SJCRH30 (cell line): ENCODE measurements around the gene HBG2. TPM values are rescaled to one million over a fixed set of nuclear protein-coding genes. Genes with fewer than 3 reads are reported as not detected.

ENCODE experiments used
- DNase-seq, 2 experiments: peaks; one replicate each; pipeline ENCODE4 v3.0.0-alpha.2; 2015 to 2020
- H3K27ac ChIP-seq: fragments of 250-450 bp; sonication (Bioruptor Pico); 2 replicates; pipeline ENCODE4 v1.5.1; 2020; ENCODE audit warnings: mild to moderate bottlenecking, moderate library complexity
- H3K27me3 ChIP-seq: fragments of 250-450 bp; sonication (Bioruptor Pico); 2 replicates; pipeline ENCODE4 v1.5.1; 2020; ENCODE audit warnings: mild to moderate bottlenecking, moderate library complexity
- H3K36me3 ChIP-seq: fragments of 250-450 bp; sonication (Bioruptor Pico); 2 replicates; pipeline ENCODE4 v1.5.1; 2020; ENCODE audit warnings: mild to moderate bottlenecking, moderate library complexity
- H3K4me1 ChIP-seq: fragments of 250-450 bp; sonication (Bioruptor Pico); 2 replicates; pipeline ENCODE4 v1.5.1; 2020; ENCODE audit warnings: mild to moderate bottlenecking, moderate library complexity
- H3K4me3 ChIP-seq: fragments of 250-450 bp; sonication (Bioruptor Pico); 2 replicates; pipeline ENCODE4 v1.5.1; 2020; ENCODE audit warnings: mild to moderate bottlenecking, moderate library complexity
- H3K9me3 ChIP-seq: fragments of 250-450 bp; sonication (Bioruptor Pico); replicated peaks from 2 replicates; pipeline ENCODE4 v1.5.1; 2020; ENCODE audit warnings: mild to moderate bottlenecking, moderate library complexity
- total RNA-seq: library from RNA; depleted of rRNA; stranded (reverse); fragments of >200 nt; shearing (Covaris generic); gene quantifications from 2 replicates; pipeline ENCODE4 v1.2.3, GENCODE V29; 2014

Gene HBG2
- total RNA-seq, 1 experiment from 2014 or later, result not detected

GRCh38 chr11:5247472-5248192 lies 6.9 kb downstream of the HBG2 start:
- Histone ChIP-seq H3K9me3 (no peaks in the 10 kb centered on the region), H3K4me1 (no peaks in the 10 kb centered on the region), H3K27me3 (0 out of 2 replicates have a peak, but pooled peaks cover 3% of the 10 kb centered on the region), H3K27ac (no peak overlapping the region), H3K36me3 (no peaks in the 10 kb centered on the region), H3K4me3 (no peak overlapping the region)
- DNase-seq, result no peak

GRCh38 chr11:5246772-5247471 lies 7.7 kb downstream of the HBG2 start:
- no peak overlapping the region for H3K4me3 ChIP-seq
- H3K36me3 ChIP-seq, result no peaks in the 10 kb centered on the region
- 0 out of 2 replicates have a peak, but pooled peaks cover 3% of the 10 kb centered on the region for H3K27me3 ChIP-seq
- no peaks in the 10 kb centered on the region for H3K9me3 ChIP-seq
- DNase-seq, result no peak
- no peaks in the 10 kb centered on the region for H3K4me1 ChIP-seq
- H3K27ac ChIP-seq, result no peak overlapping the region

- H3K4me3 ChIP-seq, result no peak overlapping the region
- no peaks in the 10 kb centered on the region for H3K4me1 ChIP-seq
- no peaks in the 10 kb centered on the region for H3K9me3 ChIP-seq
- H3K27ac ChIP-seq, result no peak overlapping the region
- H3K27me3 ChIP-seq, result 0 out of 2 replicates have a peak, but pooled peaks cover 3% of the 10 kb centered on the region
- no peak for DNase-seq
- no peaks in the 10 kb centered on the region for H3K36me3 ChIP-seq
Measured at GRCh38 chr11:5245155-5245554, 9.4 kb downstream of the HBG2 start.

- Histone ChIP-seq H3K27me3 (0 out of 2 replicates have a peak, but pooled peaks cover 3% of the 10 kb centered on the region), H3K9me3 (no peaks in the 10 kb centered on the region)
- DNase-seq, result no peak
Measured at GRCh38 chr11:5243816-5244180, 10.8 kb downstream of the HBG2 start.

GRCh38 chr11:5242933-5243815 lies 11.4 kb downstream of the HBG2 start:
- Histone ChIP-seq H3K36me3 (no peaks in the 10 kb centered on the region), H3K27ac (no peak overlapping the region), H3K9me3 (no peaks in the 10 kb centered on the region), H3K4me1 (no peaks in the 10 kb centered on the region), H3K4me3 (no peak overlapping the region), H3K27me3 (0 out of 2 replicates have a peak, but pooled peaks cover 3% of the 10 kb centered on the region)
- DNase-seq, result no peak

More at GRCh38 chr11:5243816-5244180, 10.8 kb downstream of the HBG2 start:
- Histone ChIP-seq H3K4me3 (no peak overlapping the region), H3K27ac (no peak overlapping the region), H3K36me3 (no peaks in the 10 kb centered on the region), H3K4me1 (no peaks in the 10 kb centered on the region)

- Histone ChIP-seq H3K9me3 (no peaks in the 10 kb centered on the region), H3K4me1 (no peaks in the 10 kb centered on the region), H3K27me3 (0 out of 2 replicates have a peak, but pooled peaks cover 3% of the 10 kb centered on the region), H3K36me3 (no peaks in the 10 kb centered on the region), H3K4me3 (no peak overlapping the region), H3K27ac (no peak overlapping the region)
- DNase-seq, result no peak
Measured at GRCh38 chr11:5242208-5242607, 12.4 kb downstream of the HBG2 start.

DNA sequence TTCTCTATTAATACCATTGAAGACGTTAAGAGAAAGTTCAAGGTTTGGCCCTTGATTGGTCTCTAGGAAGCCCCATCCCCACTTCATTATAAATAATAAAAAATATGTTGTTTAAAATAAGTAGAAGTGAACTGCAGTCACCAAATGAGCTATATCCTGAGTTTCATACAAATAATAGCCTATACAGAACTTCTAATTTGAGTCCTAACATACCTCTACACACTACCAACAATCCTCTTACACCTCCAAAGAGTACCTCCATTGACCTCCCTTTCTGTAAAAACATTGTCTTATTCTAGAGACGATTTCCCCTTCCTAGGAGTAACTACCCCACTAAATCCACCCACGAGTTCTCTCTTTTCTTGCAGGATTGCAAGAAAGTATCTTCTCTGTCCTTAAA lies 13.1 kb downstream of the HBG2 start:
- no peaks in the 10 kb centered on the region for H3K36me3 ChIP-seq
- no peak overlapping the region for H3K4me3 ChIP-seq
- no peak overlapping the region for H3K27ac ChIP-seq
- no peaks in the 10 kb centered on the region for H3K27me3 ChIP-seq
- H3K9me3 ChIP-seq, result no peaks in the 10 kb centered on the region
- DNase-seq, result no peak
- H3K4me1 ChIP-seq, result no peaks in the 10 kb centered on the region

DNA sequence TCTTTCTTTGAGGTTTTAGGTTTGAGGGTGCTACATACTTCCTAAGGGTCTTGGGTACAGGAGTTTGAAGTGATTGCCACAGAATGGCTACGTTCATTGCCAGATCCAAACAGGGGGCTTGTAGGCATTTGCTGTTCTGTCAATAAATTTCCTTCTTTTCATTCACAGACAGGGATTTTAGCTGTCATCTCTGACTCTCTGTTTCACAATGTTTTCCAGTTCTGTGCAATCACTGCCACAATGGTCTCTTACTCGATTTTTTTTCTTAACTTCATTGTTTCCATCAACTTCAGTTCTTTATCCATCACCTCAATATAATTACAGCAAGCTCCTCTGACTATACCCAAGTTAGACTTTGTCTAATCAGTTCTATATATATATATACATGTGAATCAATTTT lies 14.1 kb downstream of the HBG2 start:
- H3K9me3 ChIP-seq, result no peaks in the 10 kb centered on the region

DNA sequence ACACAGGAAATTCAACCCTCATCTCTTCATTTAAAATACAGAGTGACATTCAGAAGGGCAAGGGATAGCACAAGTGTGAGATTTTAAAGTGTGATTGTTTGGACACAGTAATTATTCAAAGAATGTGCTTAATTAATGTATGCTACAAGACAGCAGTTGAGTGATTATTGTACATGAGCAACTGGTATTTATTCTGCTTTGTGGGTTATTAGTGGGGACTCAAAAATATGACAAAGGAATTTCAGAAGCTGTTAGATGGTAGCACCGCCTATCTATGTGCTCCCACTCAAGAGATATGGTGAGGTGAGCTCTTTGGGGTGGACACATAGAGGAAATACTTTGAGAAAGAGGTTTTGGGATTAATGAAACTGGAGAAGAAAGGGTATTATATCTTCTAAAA lies 14.5 kb downstream of the HBG2 start:
- H3K4me3 ChIP-seq, result no peak overlapping the region
- DNase-seq, result no peak
- no peaks in the 10 kb centered on the region for H3K4me1 ChIP-seq
- H3K36me3 ChIP-seq, result no peaks in the 10 kb centered on the region
- H3K9me3 ChIP-seq, result no peaks in the 10 kb centered on the region
- no peaks in the 10 kb centered on the region for H3K27me3 ChIP-seq
- no peak overlapping the region for H3K27ac ChIP-seq

More for the DNA sequence above, 14.1 kb downstream of the HBG2 start:
- DNase-seq, result no peak
- H3K27ac ChIP-seq, result no peak overlapping the region
- H3K4me3 ChIP-seq, result no peak overlapping the region
- H3K27me3 ChIP-seq, result no peaks in the 10 kb centered on the region
- H3K4me1 ChIP-seq, result no peaks in the 10 kb centered on the region
- no peaks in the 10 kb centered on the region for H3K36me3 ChIP-seq

GRCh38 chr11:5239046-5239445 lies 15.5 kb downstream of the HBG2 start:
- no peak for DNase-seq
- no peaks in the 10 kb centered on the region for H3K27me3 ChIP-seq

DNA sequence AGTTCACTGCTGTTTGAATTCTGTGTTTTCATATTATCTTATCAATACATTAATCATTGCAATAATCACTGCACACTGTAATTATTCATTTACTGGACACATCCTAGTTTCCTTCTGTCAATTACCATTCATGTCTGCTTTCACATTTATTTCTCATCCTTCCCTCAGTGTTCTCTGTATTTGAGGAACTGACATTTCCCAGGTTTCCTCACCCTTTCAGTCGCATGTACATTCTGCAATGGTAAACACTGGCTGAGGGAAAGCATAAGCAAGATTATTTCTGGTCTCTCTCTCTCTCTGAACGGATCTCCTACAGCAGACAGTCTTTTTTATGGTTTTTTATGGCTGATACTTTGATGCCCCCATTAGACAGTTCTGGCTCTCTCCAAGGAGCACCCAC lies 16.1 kb downstream of the HBG2 start:
- H3K4me3 ChIP-seq, result no peak overlapping the region

More at GRCh38 chr11:5239046-5239445, 15.5 kb downstream of the HBG2 start:
- Histone ChIP-seq H3K36me3 (no peaks in the 10 kb centered on the region), H3K4me3 (no peak overlapping the region), H3K4me1 (no peaks in the 10 kb centered on the region), H3K9me3 (no peaks in the 10 kb centered on the region), H3K27ac (no peak overlapping the region)

DNA sequence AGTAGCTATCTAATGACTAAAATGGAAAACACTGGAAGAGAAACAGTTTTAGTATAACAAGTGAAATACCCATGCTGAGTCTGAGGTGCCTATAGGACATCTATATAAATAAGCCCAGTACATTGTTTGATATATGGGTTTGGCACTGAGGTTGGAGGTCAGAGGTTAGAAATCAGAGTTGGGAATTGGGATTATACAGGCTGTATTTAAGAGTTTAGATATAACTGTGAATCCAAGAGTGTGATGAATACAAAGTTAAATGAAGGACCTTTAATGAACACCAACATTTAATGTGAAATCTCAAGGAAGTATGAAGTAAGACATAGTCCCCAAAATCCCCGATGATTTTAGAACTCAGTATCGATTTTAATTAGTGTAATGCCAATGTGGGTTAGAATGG lies 17.2 kb downstream of the HBG2 start:
- no peak overlapping the region for H3K4me3 ChIP-seq
- no peak for DNase-seq
- H3K4me1 ChIP-seq, result no peaks in the 10 kb centered on the region
- no peaks in the 10 kb centered on the region for H3K27me3 ChIP-seq
- H3K27ac ChIP-seq, result no peak overlapping the region
- H3K9me3 ChIP-seq, result no peaks in the 10 kb centered on the region
- no peaks in the 10 kb centered on the region for H3K36me3 ChIP-seq

More for the DNA sequence above, 16.1 kb downstream of the HBG2 start:
- Histone ChIP-seq H3K9me3 (no peaks in the 10 kb centered on the region), H3K27me3 (no peaks in the 10 kb centered on the region), H3K4me1 (no peaks in the 10 kb centered on the region), H3K36me3 (no peaks in the 10 kb centered on the region), H3K27ac (no peak overlapping the region)
- no peak for DNase-seq

- Histone ChIP-seq H3K4me3 (no peak overlapping the region), H3K4me1 (no peaks in the 10 kb centered on the region), H3K9me3 (no peaks in the 10 kb centered on the region), H3K36me3 (no peaks in the 10 kb centered on the region), H3K27ac (no peak overlapping the region), H3K27me3 (no peaks in the 10 kb centered on the region)
- DNase-seq, result no peak
Measured at GRCh38 chr11:5235364-5236095, 19.1 kb downstream of the HBG2 start.

GRCh38 chr11:5234381-5234834 lies 20.2 kb downstream of the HBG2 start, which contains the start of gene HBD:
Gene HBD (minus strand): TSS chr11:5234483. CDS start chr11:5234433, 50 bp downstream.
- Histone ChIP-seq H3K9me3 (no peaks in the 10 kb centered on the region), H3K36me3 (no peaks in the 10 kb centered on the region), H3K4me1 (no peaks in the 10 kb centered on the region), H3K27me3 (no peaks in the 10 kb centered on the region), H3K4me3 (no peak within 1 kb of the TSS), H3K27ac (no peak within 1 kb of the TSS)
- DNase-seq, result no peak
